Smooth muscle cell of the pulmonary artery (primary cell): ENCODE measurements around the gene SERPINA12. TPM values are rescaled to one million over a fixed set of nuclear protein-coding genes. Genes with fewer than 3 reads are reported as not detected.

Experiments used
- total RNA-seq: library from RNA; depleted of rRNA; stranded (reverse); fragments of >200 nt; gene quantifications from 2 replicates; pipeline ENCODE4 v1.2.3, GENCODE V29; 2014

Gene SERPINA12
- total RNA-seq, result not detected in 2 replicates

GRCh38 chr14:94509356-94509755 lies at the start of gene SERPINA12:
TSS of gene SERPINA12 (minus strand) at chr14:94509469. CDS start at chr14:94498397, 11,072 bp downstream.

GRCh38 chr14:94476023-94476422 lies 33.2 kb downstream of the SERPINA12 start, which contains the start of gene SERPINA9:
TSS of gene SERPINA9 (minus strand) at chr14:94476197. CDS start at chr14:94469840, 6,357 bp downstream.

Other genes starting within 250 kb of the SERPINA12 start
- gene SERPINA10, start 216.2 kb downstream of the SERPINA12 start, total RNA-seq, result not detected in 2 replicates
- gene SERPINA6, start 186.1 kb downstream of the SERPINA12 start, total RNA-seq, result not detected in 2 replicates
- not detected in 2 replicates for gene SERPINA2, start 142.8 kb downstream of the SERPINA12 start, total RNA-seq
- gene SERPINA1, start 120.9 kb downstream of the SERPINA12 start, total RNA-seq, result not detected in 2 replicates
- gene SERPINA11, start 56.7 kb downstream of the SERPINA12 start, total RNA-seq, result not detected in 2 replicates
- not detected in 2 replicates for gene SERPINA9, start 33.3 kb downstream of the SERPINA12 start, total RNA-seq
- not detected in 2 replicates for gene SERPINA4, start 52.0 kb upstream of the SERPINA12 start, total RNA-seq
- gene SERPINA5, start 72.0 kb upstream of the SERPINA12 start, total RNA-seq, result 0.03 and 0.33 TPM in 2 replicates
- gene SERPINA3, start 102.9 kb upstream of the SERPINA12 start, total RNA-seq, result 9.7 and 37.5 TPM in 2 replicates